GM08714 (cell line): ENCODE data around the gene OSGIN1.

Experiments
- H3K4me3 ChIP-seq: fragments of 200-500 bp; sonication (Bioruptor generic); 2 replicates; pipeline ENCODE4 v1.5.1; 2014; ENCODE audit warnings: mild to moderate bottlenecking, low read length, inconsistent platforms
- ZNF274 ChIP-seq: IDR thresholded peaks from 2 replicates; pipeline ENCODE4 v1.6.1; 2012; ENCODE audit warnings: mild to moderate bottlenecking, low read depth, low read length

Gene OSGIN1

DNA sequence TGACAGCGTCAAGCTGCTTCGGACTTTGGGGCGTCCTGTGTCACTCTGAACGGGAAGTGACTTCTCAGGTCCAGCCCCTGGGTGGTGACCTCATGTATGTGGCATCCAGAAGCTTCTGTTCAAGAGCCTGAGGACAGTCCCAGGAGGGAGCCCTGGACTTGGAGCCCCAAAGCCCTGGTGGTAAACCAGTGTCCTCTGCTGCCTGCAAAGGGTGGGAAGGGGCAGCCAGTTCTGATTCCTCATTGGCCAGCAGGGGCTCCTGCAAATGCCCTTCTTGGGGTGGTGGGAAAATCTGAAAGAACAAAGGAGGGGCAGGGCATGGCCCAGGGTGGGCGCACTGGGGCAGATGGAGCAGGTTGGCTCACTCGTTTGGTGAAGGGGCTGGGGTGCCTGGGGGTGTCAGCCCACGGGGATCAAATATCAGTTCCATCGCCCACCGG lies 1.6 kb downstream of the OSGIN1 start:
- no peak overlapping the region for H3K4me3 ChIP-seq
- no peak for TF ChIP-seq ZNF274

DNA sequence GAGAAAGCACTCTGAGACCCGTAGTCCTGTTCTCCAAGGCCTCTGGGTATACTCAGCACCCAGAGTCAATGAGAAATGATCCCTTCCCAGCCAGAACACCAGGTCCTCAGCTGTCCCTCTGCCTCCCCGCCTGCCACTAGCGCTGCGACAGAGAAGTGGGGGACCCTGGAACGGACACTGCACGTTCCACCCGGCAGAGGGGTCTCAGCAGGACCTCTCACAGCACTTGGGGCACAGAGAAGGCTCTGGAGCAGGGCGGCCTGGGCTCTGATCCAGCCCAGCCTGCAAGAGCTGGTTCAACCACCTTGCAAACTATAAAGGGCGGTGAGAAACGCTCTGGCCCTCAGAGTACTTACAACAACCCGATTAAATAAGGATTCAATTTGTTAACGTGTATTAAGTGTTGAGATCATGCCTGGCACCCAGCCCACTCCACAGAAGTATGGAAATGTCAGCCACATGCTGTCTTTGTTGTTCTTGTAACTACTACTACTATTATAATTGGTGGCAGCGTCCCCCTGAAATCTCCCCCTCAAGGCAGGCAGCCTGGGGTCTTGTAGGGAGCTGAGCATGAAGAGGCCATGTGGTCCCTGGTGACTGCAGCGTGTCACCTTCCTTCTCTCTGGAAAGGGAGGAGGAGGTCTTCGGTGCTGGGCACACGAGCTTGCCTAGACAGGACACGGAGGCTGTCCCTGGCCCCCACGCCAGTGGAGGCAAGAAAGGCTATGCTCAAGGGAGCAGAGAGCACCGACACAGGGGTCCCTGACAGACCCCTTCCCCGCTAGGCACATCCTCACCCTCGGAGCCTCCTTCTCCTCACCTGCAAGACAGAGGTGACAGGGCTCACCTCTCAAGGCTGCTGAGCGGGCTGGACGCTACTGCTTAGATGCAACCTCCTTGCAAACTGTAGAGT lies 2.4 kb downstream of the OSGIN1 start:
- TF ChIP-seq ZNF274: no peak

DNA sequence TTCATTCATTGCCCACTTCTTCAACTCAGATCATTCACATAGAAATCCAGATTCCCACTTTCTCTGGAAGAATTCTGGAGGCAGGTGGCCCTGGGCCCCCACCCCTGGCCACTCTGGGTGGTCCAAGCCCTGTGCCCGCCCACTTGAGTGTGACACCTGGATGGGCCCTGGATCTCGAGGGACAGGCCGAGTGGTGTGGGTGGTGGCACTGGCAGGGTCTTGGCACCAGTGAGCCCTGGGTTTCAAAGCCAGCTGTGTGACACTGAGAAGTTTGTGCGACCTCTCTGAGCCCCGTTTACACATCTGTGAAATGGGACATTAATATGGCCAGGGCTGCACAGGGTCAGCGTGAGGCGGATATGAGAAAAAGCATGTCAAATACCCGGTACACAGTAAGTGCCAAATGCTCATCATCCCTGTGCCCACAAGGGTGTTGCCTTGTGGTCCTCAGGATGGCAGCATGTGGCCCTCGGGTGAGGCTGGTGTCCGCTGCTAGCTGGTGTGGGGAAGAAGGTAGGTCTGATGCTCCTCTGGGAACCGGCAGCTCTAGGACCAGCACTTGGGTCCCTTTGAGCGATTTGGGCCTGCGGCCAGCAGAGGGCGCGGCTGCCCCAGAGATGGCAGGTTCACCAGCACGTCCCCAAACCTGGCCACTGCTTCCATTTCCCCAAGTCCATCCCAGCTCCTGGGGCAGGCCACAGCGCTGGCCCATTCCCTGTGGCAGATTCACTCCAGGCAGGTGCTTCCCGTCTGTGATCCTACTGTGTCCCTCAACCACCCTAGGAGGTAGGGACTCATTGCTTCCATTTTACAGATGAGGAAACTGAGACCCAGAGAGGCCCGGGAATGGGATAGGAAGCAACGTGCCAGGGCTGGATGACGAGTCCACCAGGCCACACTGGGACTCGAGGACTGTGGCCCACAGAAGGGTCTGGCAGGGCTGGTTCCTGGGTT lies 3.6 kb downstream of the OSGIN1 start:
- H3K4me3 ChIP-seq: no peak overlapping the region

More for the DNA sequence above, 2.4 kb downstream of the OSGIN1 start:
- no peak overlapping the region for H3K4me3 ChIP-seq

DNA sequence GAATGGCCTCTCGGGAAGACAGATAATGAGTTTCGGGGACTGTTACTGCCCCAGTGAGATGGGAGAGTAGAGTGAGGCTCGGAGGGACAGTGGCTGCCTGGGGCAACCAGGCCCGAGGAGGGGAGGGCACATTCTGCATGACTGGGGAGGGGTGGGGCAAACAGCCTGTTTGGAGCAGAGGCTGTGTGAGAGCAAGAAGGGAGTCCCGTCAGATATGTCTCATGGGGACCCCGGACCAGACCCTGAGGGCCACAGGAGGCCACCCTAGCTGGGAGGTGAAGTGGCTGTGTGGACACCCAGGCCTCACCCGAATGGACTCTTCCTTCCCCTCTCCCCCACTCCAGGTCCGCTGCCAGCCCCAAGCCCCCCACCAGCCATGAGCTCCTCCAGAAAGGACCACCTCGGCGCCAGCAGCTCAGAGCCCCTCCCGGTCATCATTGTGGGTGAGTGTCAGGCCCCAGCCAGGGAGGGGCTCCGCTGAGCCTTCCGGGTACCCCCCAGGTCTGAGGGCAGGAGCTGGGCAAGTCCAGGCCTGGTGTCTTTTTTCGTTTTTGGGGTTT lies 4.3 kb downstream of the OSGIN1 start:
- TF ChIP-seq ZNF274: no peak
- no peak overlapping the region for H3K4me3 ChIP-seq

More for the DNA sequence above, 3.6 kb downstream of the OSGIN1 start:
- no peak for TF ChIP-seq ZNF274

DNA sequence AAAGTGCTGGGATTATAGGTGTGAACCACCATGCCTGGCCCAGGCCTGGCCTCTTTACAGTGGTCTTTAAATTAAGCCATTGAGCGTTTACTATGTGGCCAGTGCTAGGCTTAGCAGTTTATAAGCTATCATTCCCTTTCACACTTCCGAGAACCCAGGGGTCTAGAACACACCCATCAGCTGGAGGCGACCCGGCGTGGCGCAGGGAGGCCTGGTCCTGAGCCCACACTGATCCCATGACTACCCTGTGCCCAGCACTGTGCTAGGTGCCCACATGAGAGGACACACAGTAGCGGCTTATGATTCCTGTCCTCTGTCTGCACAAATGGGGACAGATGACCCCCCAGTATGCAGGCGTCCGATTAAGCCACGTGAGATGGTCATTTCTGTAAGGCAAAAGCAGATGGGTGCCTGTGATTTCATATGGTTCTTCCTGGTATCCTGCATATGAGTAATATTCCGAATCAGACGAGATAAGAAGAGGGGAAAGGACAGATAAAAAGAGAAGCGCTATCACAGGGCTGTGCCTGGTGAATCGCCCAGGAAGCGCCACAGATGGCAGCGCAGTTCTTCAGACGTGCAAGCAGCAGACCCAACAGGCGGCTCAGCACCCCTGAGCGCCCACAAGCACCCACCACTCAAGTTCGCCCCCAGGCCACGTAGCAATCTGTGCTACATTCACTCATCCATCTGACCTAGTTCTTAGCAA lies 5.3 kb downstream of the OSGIN1 start:
- no peak for TF ChIP-seq ZNF274
- no peak overlapping the region for H3K4me3 ChIP-seq

DNA sequence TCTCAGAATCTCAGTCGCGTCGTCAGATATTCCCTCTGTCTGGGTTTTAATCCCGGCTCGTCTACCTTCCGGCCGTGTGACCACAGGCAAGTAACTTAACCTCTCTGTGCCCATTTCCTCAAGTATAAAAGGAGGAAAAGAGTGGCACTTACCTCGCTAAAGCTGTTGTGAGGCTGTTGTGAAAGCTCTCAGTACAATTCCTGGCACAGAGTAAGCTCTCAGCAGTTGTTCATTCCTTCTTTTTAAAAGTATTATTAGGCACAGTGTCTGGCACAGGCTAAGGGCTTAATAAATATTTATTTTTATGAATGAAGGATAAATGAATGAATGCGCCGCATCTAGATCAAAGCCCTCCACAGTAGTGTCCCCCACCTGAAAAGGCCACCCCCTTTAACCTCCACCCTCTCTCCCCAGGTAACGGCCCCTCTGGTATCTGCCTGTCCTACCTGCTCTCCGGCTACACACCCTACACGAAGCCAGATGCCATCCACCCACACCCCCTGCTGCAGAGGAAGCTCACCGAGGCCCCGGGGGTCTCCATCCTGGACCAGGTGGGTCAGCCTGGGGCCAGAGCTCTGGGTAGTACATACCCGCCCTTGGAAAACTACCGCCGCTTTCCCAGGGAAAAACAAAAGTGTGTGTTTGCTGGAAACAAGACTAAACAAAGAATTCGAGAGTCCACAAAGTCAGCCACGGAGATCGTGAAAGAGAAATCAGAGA lies 6.0 kb downstream of the OSGIN1 start:
- TF ChIP-seq ZNF274: no peak
- no peak overlapping the region for H3K4me3 ChIP-seq

DNA sequence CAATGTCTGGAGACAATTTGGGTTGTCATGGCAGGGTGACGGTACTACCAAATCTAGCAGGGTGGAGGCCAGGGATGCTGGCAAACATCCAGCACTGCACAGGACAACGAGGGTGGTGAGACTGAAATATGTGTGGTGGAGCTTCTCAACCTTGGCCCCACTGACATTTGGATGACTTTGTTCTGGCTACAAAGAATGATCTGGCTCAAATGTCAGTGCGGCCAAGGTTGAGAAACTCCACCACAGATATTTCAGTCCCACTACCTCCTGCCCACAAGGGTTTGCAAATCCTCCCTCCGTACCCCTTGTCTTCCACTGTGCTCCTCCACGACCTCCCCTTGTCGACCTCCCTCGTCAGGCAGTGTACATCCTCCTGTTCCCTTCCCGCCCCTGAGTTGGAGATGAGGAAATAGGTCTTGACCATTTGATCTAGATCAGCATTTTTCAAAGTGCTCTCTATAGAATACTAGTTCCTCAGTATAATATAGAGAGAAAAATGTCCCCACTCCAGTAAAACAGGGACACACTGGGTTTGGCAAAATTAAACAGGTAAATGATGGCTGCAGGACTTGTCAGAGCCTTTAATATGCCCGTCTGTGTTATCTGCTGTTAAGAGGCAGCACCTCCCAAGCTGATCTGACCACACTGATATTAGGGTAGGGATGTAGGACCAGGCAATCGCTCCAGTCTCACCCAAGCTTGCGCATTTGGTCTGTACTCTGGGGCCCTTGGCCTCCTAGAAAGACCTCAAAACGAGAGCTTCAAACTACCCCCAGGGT lies 6.8 kb downstream of the OSGIN1 start:
- TF ChIP-seq ZNF274: no peak
- H3K4me3 ChIP-seq: no peak overlapping the region

DNA sequence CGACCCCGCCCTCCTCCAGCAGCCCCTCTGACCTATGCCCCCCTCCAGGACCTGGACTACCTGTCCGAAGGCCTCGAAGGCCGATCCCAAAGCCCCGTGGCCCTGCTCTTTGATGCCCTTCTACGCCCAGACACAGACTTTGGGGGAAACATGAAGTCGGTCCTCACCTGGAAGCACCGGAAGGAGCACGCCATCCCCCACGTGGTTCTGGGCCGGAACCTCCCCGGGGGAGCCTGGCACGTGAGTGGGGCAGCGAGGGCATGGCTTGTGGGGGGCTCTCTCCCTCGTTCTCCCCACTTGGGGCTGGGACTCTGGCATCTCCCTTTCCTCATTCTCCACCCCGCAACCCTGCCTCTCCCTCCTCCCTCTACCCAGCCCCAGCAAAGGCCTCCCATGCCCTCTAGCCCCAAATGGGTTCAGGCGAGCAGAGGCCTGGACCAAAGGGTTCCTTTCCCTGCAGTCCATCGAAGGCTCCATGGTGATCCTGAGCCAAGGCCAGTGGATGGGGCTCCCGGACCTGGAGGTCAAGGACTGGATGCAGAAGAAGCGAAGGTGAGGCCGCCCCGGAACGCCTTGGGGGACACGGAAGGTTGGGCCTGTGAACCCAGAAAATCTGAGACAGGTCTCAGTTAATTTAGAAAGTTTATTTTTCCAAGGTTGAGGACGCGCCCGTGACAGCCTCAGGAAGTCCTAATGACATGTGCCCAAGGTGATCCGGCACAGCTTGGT lies 7.6 kb downstream of the OSGIN1 start:
- no peak for TF ChIP-seq ZNF274

DNA sequence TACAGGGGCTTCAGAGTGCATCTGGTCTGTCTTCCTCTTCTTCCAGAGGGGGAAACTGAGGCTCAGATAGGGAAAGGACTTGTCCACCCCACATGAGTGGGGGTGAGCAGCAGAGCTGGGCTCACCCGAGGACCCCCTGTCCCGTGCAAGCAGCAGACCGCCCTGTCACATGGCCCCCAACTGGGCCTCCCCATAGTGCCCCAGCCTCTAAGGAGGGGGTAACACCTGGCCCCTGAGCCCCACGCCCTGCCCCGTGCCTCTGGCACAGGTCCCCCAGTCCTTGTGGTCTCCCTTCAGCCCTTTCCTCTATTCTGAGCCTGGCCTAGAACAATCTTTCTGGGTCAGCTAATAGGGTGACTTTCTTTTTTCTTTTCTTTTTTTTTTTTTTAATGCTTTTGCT lies 8.6 kb downstream of the OSGIN1 start:
- H3K4me3 ChIP-seq: no peak overlapping the region
- TF ChIP-seq ZNF274: no peak

More for the DNA sequence above, 7.6 kb downstream of the OSGIN1 start:
- no peak overlapping the region for H3K4me3 ChIP-seq

DNA sequence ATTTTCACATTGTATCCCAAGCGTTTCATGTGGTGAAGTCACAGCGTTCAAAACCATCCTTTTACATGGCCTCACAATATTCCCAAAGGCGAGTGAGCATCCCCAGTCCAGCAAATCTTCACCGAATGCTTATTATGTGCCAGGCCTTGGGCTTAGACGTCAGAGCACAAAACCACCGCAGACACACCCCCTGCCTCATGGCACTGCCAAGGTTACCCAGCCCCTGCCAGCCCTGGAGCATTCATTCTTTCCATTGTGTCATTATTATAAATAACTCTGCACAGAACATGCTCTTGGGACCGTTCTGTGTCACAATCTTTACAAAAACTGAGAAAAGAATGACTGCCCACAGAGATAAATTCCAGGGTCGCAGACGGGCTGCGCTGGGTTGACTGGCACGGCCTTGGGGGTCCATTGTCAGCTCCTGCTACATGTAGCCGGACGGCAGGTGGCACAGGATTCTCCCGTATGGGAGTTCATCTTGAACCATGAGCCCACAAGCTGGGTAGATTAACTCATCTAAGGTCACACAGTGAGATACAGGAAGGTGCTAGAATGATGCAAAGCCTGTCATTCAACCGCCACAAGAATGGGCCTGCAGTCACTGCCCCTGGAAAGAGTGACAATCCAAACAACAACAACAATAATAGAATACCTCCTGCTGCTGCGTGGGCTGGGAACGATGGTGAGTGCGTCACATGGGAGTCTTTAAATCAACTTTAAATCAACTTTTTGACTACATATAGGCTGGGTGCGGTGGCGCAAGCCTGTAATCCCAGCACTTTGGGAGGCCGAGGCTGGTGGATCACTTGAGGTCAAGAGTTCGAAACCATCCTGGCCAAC lies 10.5 kb downstream of the OSGIN1 start:
- no peak for TF ChIP-seq ZNF274
- H3K4me3 ChIP-seq: no peak overlapping the region
